Loucy (cell line): Measurements from ENCODE around the gene TNPO3.
A peak's percentile ranks its signal among the peaks of the same experiment; 100 is the strongest.

Experiments used
- H2AFZ ChIP-seq: fragments of 200-600 bp; sonication (generic); 2 replicates; pipeline ENCODE4 v1.6.0; 2016; ENCODE audit warnings: antibody characterized with exemption, mild to moderate bottlenecking, low read length, moderate library complexity
- H3F3A ChIP-seq: fragments of 200-600 bp; 2 replicates; pipeline ENCODE4 v1.6.0; 2016; ENCODE audit warnings: antibody characterized with exemption, low read depth, mild to moderate bottlenecking
- H3K27me3 ChIP-seq: fragments of 200-600 bp; sonication (generic); 2 replicates; pipeline ENCODE4 v1.6.1; 2014; ENCODE audit warnings: low read length, mild to moderate bottlenecking; ENCODE audit not compliant: insufficient read depth, poor library complexity, severe bottlenecking
- H3K36me3 ChIP-seq: fragments of 200-600 bp; sonication (generic); 2 replicates; pipeline ENCODE4 v1.6.1; 2016; ENCODE audit warnings: low read length; ENCODE audit not compliant: insufficient read depth
- H3K4me1 ChIP-seq: fragments of 200-600 bp; sonication (generic); 2 replicates; pipeline ENCODE4 v1.5.1; 2014; ENCODE audit warnings: low read length, mild to moderate bottlenecking; ENCODE audit not compliant: insufficient read depth, poor library complexity, severe bottlenecking
- H3K4me2 ChIP-seq: fragments of 200-600 bp; sonication (generic); 2 replicates; pipeline ENCODE4 v1.6.0; 2014; ENCODE audit warnings: antibody characterized with exemption, low read length, low read depth, mild to moderate bottlenecking; ENCODE audit not compliant: poor library complexity, severe bottlenecking
- H3K4me3 ChIP-seq: fragments of 200-600 bp; sonication (generic); 2 replicates; pipeline ENCODE4 v1.5.1; 2014; ENCODE audit warnings: low read length, mild to moderate bottlenecking, mixed read lengths; ENCODE audit not compliant: poor library complexity, severe bottlenecking
- H3K79me2 ChIP-seq: fragments of 200-600 bp; sonication (generic); 2 replicates; pipeline ENCODE4 v1.6.1; 2014; ENCODE audit warnings: low read length; ENCODE audit not compliant: insufficient read depth
- H3K9ac ChIP-seq: fragments of 200-600 bp; sonication (generic); 2 replicates; pipeline ENCODE4 v1.6.0; 2014; ENCODE audit warnings: mild to moderate bottlenecking, low read depth, low read length, moderate library complexity; ENCODE audit not compliant: poor library complexity, severe bottlenecking
- H3K9me2 ChIP-seq: fragments of 200-600 bp; sonication (generic); replicated peaks from 2 replicates; pipeline ENCODE4 v1.6.1; 2016; ENCODE audit warnings: low read depth, low read length, mixed read lengths
- H3K9me3 ChIP-seq: fragments of 200-600 bp; sonication (generic); 2 replicates; pipeline ENCODE4 v1.6.1; 2014; ENCODE audit warnings: mild to moderate bottlenecking, antibody characterized with exemption, low read length, low read depth; ENCODE audit not compliant: insufficient read depth
- H4K20me1 ChIP-seq: fragments of 200-600 bp; sonication (generic); 2 replicates; pipeline ENCODE4 v1.6.0; 2014; ENCODE audit warnings: antibody characterized with exemption, low read length, mild to moderate bottlenecking; ENCODE audit not compliant: insufficient read depth, poor library complexity, severe bottlenecking
- CTCF ChIP-seq: fragments of 200-600 bp; sonication (generic); conservative IDR thresholded peaks from 2 replicates; pipeline ENCODE4 v1.5.1; 2014; ENCODE audit warnings: mild to moderate bottlenecking, antibody characterized with exemption, low read length
- EZH2phosphoT487 ChIP-seq: fragments of 200-600 bp; IDR thresholded peaks from 2 replicates; pipeline ENCODE4 v1.6.1; 2018; ENCODE audit warnings: antibody characterized with exemption, mild to moderate bottlenecking, moderate library complexity, borderline replicate concordance

Gene TNPO3

GRCh38 chr7:129094501-129094900, 39.6 kb upstream of the TNPO3 start:
- Histone ChIP-seq H3K27me3 (no peaks in the 10 kb centered on the region), H3K4me1 (no peaks in the 10 kb centered on the region), H3K4me2 (no peak overlapping the region), H3K79me2 (no peaks in the 10 kb centered on the region), H3K9ac (no peak overlapping the region), H2AFZ (no peak overlapping the region), H3K9me3 (no peaks in the 10 kb centered on the region), H3F3A (no peaks in the 10 kb centered on the region), H3K9me2 (no peaks in the 10 kb centered on the region), H3K4me3 (no peak overlapping the region), H3K36me3 (no peaks in the 10 kb centered on the region), H4K20me1 (no peaks in the 10 kb centered on the region)
- no peak for TF ChIP-seq CTCF
- no peak for TF ChIP-seq EZH2phosphoT487

GRCh38 chr7:129093867-129094456, 39.1 kb upstream of the TNPO3 start:
- TF ChIP-seq EZH2phosphoT487 (no peak), CTCF (no peak)
- no peak overlapping the region for H2AFZ ChIP-seq

GRCh38 chr7:129091484-129092002, 36.6 kb upstream of the TNPO3 start:
- H3K9ac ChIP-seq: no peak overlapping the region
- H4K20me1 ChIP-seq: no peaks in the 10 kb centered on the region
- peak overlapping the region; percentile 9 for H3K4me2 ChIP-seq

More at GRCh38 chr7:129093867-129094456, 39.1 kb upstream of the TNPO3 start:
- Histone ChIP-seq H3K4me3 (no peak overlapping the region), H3F3A (no peaks in the 10 kb centered on the region), H3K36me3 (no peaks in the 10 kb centered on the region), H3K27me3 (no peaks in the 10 kb centered on the region), H4K20me1 (no peaks in the 10 kb centered on the region), H3K4me1 (peaks cover 5% of the 10 kb centered on the region), H3K9me2 (no peaks in the 10 kb centered on the region), H3K4me2 (no peak overlapping the region), H3K9me3 (no peaks in the 10 kb centered on the region), H3K9ac (no peak overlapping the region), H3K79me2 (no peaks in the 10 kb centered on the region)

More at GRCh38 chr7:129091484-129092002, 36.6 kb upstream of the TNPO3 start:
- H3K9me3 ChIP-seq: no peaks in the 10 kb centered on the region
- no peaks in the 10 kb centered on the region for H3K9me2 ChIP-seq
- H3K4me1 ChIP-seq: peaks cover 5% of the 10 kb centered on the region
- TF ChIP-seq EZH2phosphoT487: no peak
- peak; percentile 99 for TF ChIP-seq CTCF
- no peaks in the 10 kb centered on the region for H3F3A ChIP-seq
- H3K27me3 ChIP-seq: no peaks in the 10 kb centered on the region
- H3K79me2 ChIP-seq: no peaks in the 10 kb centered on the region
- peak overlapping the region; percentile 90 for H2AFZ ChIP-seq
- H3K36me3 ChIP-seq: no peaks in the 10 kb centered on the region
- H3K4me3 ChIP-seq: no peak overlapping the region
